H9 (cell line): ENCODE data around the gene SORCS2. TPM values are rescaled to one million over a fixed set of nuclear protein-coding genes. Genes with fewer than 3 reads are reported as not detected.

ENCODE experiments used
- DNase-seq: peaks from one replicate; pipeline ENCODE4 v3.0.0-alpha.2; 2017
- H2AFZ ChIP-seq: one replicate; pipeline ENCODE4 v1.6.1; 2013; ENCODE audit warnings: mild to moderate bottlenecking, low read length, control low read depth, moderate library complexity
- H2AK5ac ChIP-seq: 2 replicates; pipeline ENCODE4 v1.6.1; 2013; ENCODE audit warnings: low read length, control low read depth, mixed read lengths; ENCODE audit not compliant: insufficient read length
- H2BK120ac ChIP-seq: one replicate; pipeline ENCODE4 v1.6.1; 2013; ENCODE audit warnings: low read depth, mild to moderate bottlenecking, low read length, control low read depth, inconsistent platforms; ENCODE audit not compliant: poor library complexity, severe bottlenecking
- H2BK12ac ChIP-seq: 2 replicates; pipeline ENCODE4 v1.6.1; 2013; ENCODE audit warnings: low read length, control low read depth, mixed read lengths, low read depth; ENCODE audit not compliant: insufficient read length
- H2BK15ac ChIP-seq: 2 replicates; pipeline ENCODE4 v1.6.1; 2013; ENCODE audit warnings: low read depth, low read length, control low read depth
- H2BK20ac ChIP-seq: one replicate; pipeline ENCODE4 v1.6.1; 2013; ENCODE audit warnings: low read depth, mild to moderate bottlenecking, low read length, control low read depth, inconsistent platforms; ENCODE audit not compliant: poor library complexity, severe bottlenecking
- H2BK5ac ChIP-seq: 2 replicates; pipeline ENCODE4 v1.6.1; 2013; ENCODE audit warnings: low read length, control low read depth, mixed read lengths; ENCODE audit not compliant: insufficient read length
- H3K14ac ChIP-seq: 2 replicates; pipeline ENCODE4 v1.6.1; 2013; ENCODE audit warnings: low read length, control low read depth; ENCODE audit not compliant: insufficient read depth
- H3K18ac ChIP-seq: 2 replicates; pipeline ENCODE4 v1.6.1; 2013; ENCODE audit warnings: low read depth, mild to moderate bottlenecking, mixed read lengths, low read length, control low read depth; ENCODE audit not compliant: insufficient read length
- H3K23ac ChIP-seq: 2 replicates; pipeline ENCODE4 v1.6.1; 2013; ENCODE audit warnings: low read length, control low read depth, mixed read lengths, low read depth; ENCODE audit not compliant: insufficient read length
- H3K23me2 ChIP-seq: 2 replicates; pipeline ENCODE4 v1.6.1; 2013; ENCODE audit warnings: low read depth, mild to moderate bottlenecking, mixed read lengths, low read length, control low read depth; ENCODE audit not compliant: insufficient read length, poor library complexity, severe bottlenecking
- H3K27ac ChIP-seq: 2 replicates; pipeline ENCODE4 v1.5.1; 2013; ENCODE audit warnings: low read length, control low read depth, mixed read lengths, low read depth; ENCODE audit not compliant: insufficient read length
- H3K27me3 ChIP-seq: 2 replicates; pipeline ENCODE4 v1.6.1; 2013; ENCODE audit warnings: low read length, control low read depth, inconsistent platforms; ENCODE audit not compliant: insufficient read depth
- H3K4ac ChIP-seq: 2 replicates; pipeline ENCODE4 v1.6.1; 2013; ENCODE audit warnings: low read depth, mild to moderate bottlenecking, control low read depth, inconsistent platforms, low read length, moderate library complexity
- H3K4me1 ChIP-seq: 2 replicates; pipeline ENCODE4 v1.6.1; 2013; ENCODE audit warnings: low read length, control low read depth, inconsistent platforms; ENCODE audit not compliant: insufficient read depth
- H3K4me2 ChIP-seq: 2 replicates; pipeline ENCODE4 v1.6.1; 2013; ENCODE audit warnings: low read length, control low read depth, mixed read lengths; ENCODE audit not compliant: insufficient read length, insufficient read depth
- H3K56ac ChIP-seq: 2 replicates; pipeline ENCODE4 v1.6.1; 2013; ENCODE audit warnings: low read depth, mild to moderate bottlenecking, mixed read lengths, low read length, control low read depth; ENCODE audit not compliant: insufficient read length
- H3K79me1 ChIP-seq: 2 replicates; pipeline ENCODE4 v1.6.1; 2013; ENCODE audit warnings: low read depth, mild to moderate bottlenecking, moderate library complexity, low read length, control low read depth, inconsistent platforms; ENCODE audit not compliant: insufficient read depth, poor library complexity, severe bottlenecking
- H3K79me2 ChIP-seq: 2 replicates; pipeline ENCODE4 v1.6.1; 2013; ENCODE audit warnings: low read length, control low read depth, inconsistent platforms; ENCODE audit not compliant: insufficient read depth
- H3K9ac ChIP-seq: 2 replicates; pipeline ENCODE4 v1.6.1; 2013; ENCODE audit warnings: low read length, control low read depth, mixed read lengths; ENCODE audit not compliant: insufficient read length; ENCODE audit errors: extremely low read depth
- H3K9me3 ChIP-seq: one replicate; pipeline ENCODE4 v1.6.1; 2013; ENCODE audit warnings: low read depth, low read length, inconsistent platforms; ENCODE audit not compliant: control insufficient read depth
- H3T11ph ChIP-seq: one replicate; pipeline ENCODE4 v1.6.1; 2013; ENCODE audit warnings: mild to moderate bottlenecking, low read length, control low read depth, inconsistent platforms
- H4K20me1 ChIP-seq: one replicate; pipeline ENCODE4 v1.6.1; 2013; ENCODE audit not compliant: control insufficient read depth, insufficient read length, insufficient read depth
- H4K5ac ChIP-seq: 2 replicates; pipeline ENCODE4 v1.6.1; 2013; ENCODE audit warnings: low read depth, mild to moderate bottlenecking, mixed read lengths, low read length, control low read depth; ENCODE audit not compliant: insufficient read length
- H4K8ac ChIP-seq: replicated peaks from 2 replicates; pipeline ENCODE4 v1.6.1; 2013; ENCODE audit warnings: low read length, control low read depth, mixed read lengths, low read depth; ENCODE audit not compliant: insufficient read length
- H4K91ac ChIP-seq: 2 replicates; pipeline ENCODE4 v1.6.1; 2013; ENCODE audit warnings: low read depth, mild to moderate bottlenecking, moderate library complexity, mixed read lengths, low read length, control low read depth; ENCODE audit not compliant: insufficient read length
- H3K27ac Mint-ChIP-seq, 3 experiments: 2 replicates in 2 of 3; 3 replicates in 1 of 3; pipeline ENCODE4 v1.8.0; 2020 to 2021; ENCODE audit warnings: mixed read lengths in 3 of 3, mild to moderate bottlenecking in 1 of 3, moderate library complexity in 1 of 3
- H3K27me3 Mint-ChIP-seq: 2 replicates; pipeline ENCODE4 v1.8.0; 2021; ENCODE audit warnings: low read depth, mild to moderate bottlenecking, moderate library complexity, mixed read lengths
- H3K36me3 Mint-ChIP-seq, 3 experiments: 2 replicates in 2 of 3; 3 replicates in 1 of 3; pipeline ENCODE4 v1.8.0; 2020 to 2021; ENCODE audit warnings: low read depth in 3 of 3, mixed read lengths in 3 of 3; ENCODE audit not compliant: insufficient read depth in 1 of 3
- H3K4me1 Mint-ChIP-seq, 2 experiments: 2 replicates each; pipeline ENCODE4 v1.8.0; 2020; ENCODE audit warnings: mixed read lengths in 2 of 2
- H3K4me3 Mint-ChIP-seq, 2 experiments: 2 replicates in 1 of 2; 3 replicates in 1 of 2; pipeline ENCODE4 v1.8.0; 2020 to 2021; ENCODE audit warnings: mild to moderate bottlenecking in 2 of 2, mixed read lengths in 2 of 2, moderate library complexity in 1 of 2
- H3K9me3 Mint-ChIP-seq, 2 experiments: 2 replicates in 1 of 2; 3 replicates in 1 of 2; pipeline ENCODE4 v1.8.0; 2020; ENCODE audit warnings: mild to moderate bottlenecking in 2 of 2, mixed read lengths in 2 of 2, moderate library complexity in 1 of 2
- WGBS: extraction: QIAGEN DNeasy Blood & Tissue Kit; methylation state at CpG from one replicate; pipeline ENCODE4 v1.1.7; 2013; ENCODE audit warnings: missing lambda C conversion rate, low lambda C conversion rate, mixed read lengths; ENCODE audit not compliant: insufficient read length; ENCODE audit errors: extremely low coverage; 5-methylcytosine and 5-hydroxymethylcytosine counted together
- total RNA-seq: library from RNA; stranded (reverse); gene quantifications from 2 replicates; pipeline ENCODE4 v1.2.1, GENCODE V29; 2021
- TF ChIP-seq, protein P1 (sequence below): fragments of 200-600 bp; sonication (generic); conservative IDR thresholded peaks from 3 replicates; pipeline ENCODE4 v1.8.0; 2021; ENCODE audit warnings: antibody characterized with exemption, mild to moderate bottlenecking

SORCS2 gene
- total RNA-seq, 1 experiment from 2014 or later = 0.57 TPM

- Histone ChIP-seq H3K4ac (no peak overlapping the region), H4K91ac (no peak overlapping the region), H2AFZ (no peak overlapping the region), H2BK120ac (no peak overlapping the region), H4K20me1 (no peaks in the 10 kb centered on the region), H2BK12ac (no peak overlapping the region), H3K9me3 (no peaks in the 10 kb centered on the region), H3K4me1 (no peaks in the 10 kb centered on the region), H3K18ac (no peak overlapping the region), H3K79me1 (no peaks in the 10 kb centered on the region), H2BK5ac (no peak overlapping the region), H3K27ac (no peak overlapping the region), H2AK5ac (no peak overlapping the region), H3K23ac (no peak overlapping the region), H3K9ac (no peak overlapping the region), H3K23me2 (no peaks in the 10 kb centered on the region), H3K56ac (no peak overlapping the region), H3K27me3 (no peaks in the 10 kb centered on the region), H3T11ph (no peak overlapping the region), H3K79me2 (no peaks in the 10 kb centered on the region), H3K4me2 (no peak overlapping the region), H4K5ac (no peak overlapping the region), H4K8ac (no peak overlapping the region), H2BK15ac (no peak overlapping the region), H3K14ac (no peak overlapping the region; the same call in 1 of the 2 replicates), H2BK20ac (no peak overlapping the region)
- no peak for DNase-seq
- H3K4me3 Mint-ChIP-seq = no peak overlapping the region
- peaks cover 10 to 14% of the 10 kb centered on the region in 2 experiments for H3K9me3 Mint-ChIP-seq
- peaks cover 11% of the 10 kb centered on the region for H3K27me3 Mint-ChIP-seq
- peaks cover 0 to 5% (median 0%) of the 10 kb centered on the region in 3 experiments; a peak in 3 of 7 replicates for H3K36me3 Mint-ChIP-seq
- no peak overlapping the region for H3K27ac Mint-ChIP-seq
- WGBS = no CpG with 5 or more reads among the region's 4 CpGs
- TF ChIP-seq, protein P1, sequence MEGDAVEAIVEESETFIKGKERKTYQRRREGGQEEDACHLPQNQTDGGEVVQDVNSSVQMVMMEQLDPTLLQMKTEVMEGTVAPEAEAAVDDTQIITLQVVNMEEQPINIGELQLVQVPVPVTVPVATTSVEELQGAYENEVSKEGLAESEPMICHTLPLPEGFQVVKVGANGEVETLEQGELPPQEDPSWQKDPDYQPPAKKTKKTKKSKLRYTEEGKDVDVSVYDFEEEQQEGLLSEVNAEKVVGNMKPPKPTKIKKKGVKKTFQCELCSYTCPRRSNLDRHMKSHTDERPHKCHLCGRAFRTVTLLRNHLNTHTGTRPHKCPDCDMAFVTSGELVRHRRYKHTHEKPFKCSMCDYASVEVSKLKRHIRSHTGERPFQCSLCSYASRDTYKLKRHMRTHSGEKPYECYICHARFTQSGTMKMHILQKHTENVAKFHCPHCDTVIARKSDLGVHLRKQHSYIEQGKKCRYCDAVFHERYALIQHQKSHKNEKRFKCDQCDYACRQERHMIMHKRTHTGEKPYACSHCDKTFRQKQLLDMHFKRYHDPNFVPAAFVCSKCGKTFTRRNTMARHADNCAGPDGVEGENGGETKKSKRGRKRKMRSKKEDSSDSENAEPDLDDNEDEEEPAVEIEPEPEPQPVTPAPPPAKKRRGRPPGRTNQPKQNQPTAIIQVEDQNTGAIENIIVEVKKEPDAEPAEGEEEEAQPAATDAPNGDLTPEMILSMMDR = no peak
- H3K4me1 Mint-ChIP-seq = no peaks in the 10 kb centered on the region
These were observed 11.4 kb upstream of the SORCS2 start for GRCh38 chr4:7180938-7181337.
